ENCODE results near the gene CYP4Z1.
"Not testable (repeated sequence)": the region's sequence is repeated elsewhere in the genome, so short reads cannot be mapped to it uniquely, and the experiment has no call there.

Gene CYP4Z1, protein sequence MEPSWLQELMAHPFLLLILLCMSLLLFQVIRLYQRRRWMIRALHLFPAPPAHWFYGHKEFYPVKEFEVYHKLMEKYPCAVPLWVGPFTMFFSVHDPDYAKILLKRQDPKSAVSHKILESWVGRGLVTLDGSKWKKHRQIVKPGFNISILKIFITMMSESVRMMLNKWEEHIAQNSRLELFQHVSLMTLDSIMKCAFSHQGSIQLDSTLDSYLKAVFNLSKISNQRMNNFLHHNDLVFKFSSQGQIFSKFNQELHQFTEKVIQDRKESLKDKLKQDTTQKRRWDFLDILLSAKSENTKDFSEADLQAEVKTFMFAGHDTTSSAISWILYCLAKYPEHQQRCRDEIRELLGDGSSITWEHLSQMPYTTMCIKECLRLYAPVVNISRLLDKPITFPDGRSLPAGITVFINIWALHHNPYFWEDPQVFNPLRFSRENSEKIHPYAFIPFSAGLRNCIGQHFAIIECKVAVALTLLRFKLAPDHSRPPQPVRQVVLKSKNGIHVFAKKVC

GRCh38 chr1:47067097-47067594 is at the start of gene CYP4Z1:
CYP4Z1 (plus strand) TSS chr1:47067231; CDS start chr1:47067491, 260 bp downstream.
- no peak for DNase-seq (ENCODE audit: low spot score)

DNA sequence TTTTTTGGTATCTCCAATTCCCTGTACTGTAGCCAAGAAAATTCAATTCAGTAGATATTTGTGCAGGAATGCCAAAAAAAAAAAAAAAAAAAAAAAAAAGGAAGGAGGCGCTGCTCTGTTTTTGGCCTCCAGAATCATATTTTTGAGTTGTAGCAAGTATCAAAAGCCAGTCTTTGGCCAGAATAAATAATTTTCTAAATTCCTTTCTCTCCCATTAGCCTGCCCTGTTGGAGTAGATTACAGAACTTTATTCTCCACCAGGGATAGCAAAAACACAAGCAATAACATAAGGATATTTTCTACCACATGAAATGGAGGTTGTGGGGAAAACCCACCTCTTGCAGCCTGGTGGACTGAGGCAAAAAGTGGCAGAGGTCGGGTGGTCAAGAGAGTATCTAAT is 46.0 kb upstream of the CYP4Z1 start:
- no peak for DNase-seq (ENCODE audit: low spot score)

DNA sequence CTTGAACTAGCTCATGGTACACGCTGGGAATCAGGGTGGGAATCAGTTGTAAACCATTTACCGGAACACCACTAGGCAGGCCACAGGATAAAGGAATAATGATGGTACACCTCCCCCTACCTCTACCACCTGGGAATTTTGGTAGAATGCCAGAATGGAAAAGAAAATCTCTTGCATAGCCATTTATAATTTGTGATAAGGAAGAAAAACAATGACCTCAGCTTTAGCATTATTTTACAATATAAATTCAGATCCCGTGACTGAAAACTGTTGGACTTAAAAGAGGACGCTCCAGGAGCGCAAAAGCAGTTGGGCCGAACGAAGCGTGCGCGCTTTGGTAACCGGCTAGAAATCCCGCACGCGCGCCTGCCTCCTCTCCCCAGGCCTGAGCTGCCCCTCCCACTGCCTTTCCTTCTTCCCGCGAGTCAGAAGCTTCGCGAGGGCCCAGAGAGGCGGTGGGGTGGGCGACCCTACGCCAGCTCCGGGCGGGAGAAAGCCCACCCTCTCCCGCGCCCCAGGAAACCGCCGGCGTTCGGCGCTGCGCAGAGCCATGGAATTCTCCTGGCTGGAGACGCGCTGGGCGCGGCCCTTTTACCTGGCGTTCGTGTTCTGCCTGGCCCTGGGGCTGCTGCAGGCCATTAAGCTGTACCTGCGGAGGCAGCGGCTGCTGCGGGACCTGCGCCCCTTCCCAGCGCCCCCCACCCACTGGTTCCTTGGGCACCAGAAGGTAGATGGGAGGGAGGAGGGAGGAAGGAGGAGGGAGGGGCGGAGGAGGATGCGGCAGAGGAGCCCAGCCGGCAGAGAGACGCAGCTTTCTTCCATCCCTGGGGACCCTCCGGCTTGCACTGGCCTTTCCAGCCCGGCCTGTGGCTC is 43.5 kb upstream of the CYP4Z1 start, which contains the start of gene CYP4X1:
TSS of gene CYP4X1 (plus strand) at position 402 of the 873 bp plus-strand sequence. CDS start at position 551, 149 bp downstream.
- DNase-seq (ENCODE audit: low spot score) = no peak

GRCh38 chr1:47024141-47024801 is 42.8 kb upstream of the CYP4Z1 start:
- DNase-seq (ENCODE audit: low spot score) = no peak

- DNase-seq (ENCODE audit: low spot score) = no peak
These were observed 36.7 kb upstream of the CYP4Z1 start for GRCh38 chr1:47030170-47030805.

- no peak for DNase-seq (ENCODE audit: low spot score)
These were observed 36.0 kb upstream of the CYP4Z1 start for GRCh38 chr1:47031059-47031458.

- DNase-seq (ENCODE audit: low spot score) = no peak
These were observed 35.4 kb upstream of the CYP4Z1 start for GRCh38 chr1:47031585-47031984.

DNA sequence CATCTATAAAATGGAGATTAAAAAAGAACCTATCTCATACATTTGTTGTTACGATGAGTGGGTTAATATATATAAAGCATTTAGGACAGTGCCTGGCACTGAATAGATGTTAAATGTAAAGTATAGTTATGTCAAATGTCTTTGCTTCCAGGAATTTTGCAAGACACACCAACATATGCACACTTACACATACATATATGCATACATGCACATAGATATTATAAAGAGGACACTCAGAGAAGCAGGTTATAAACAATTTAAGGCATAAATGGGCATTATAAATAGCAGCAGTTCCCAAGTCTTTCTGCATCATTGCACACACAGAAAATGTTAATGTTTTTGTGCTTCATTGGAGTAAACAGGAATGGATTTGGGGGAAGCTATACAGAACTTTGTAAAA is 30.3 kb upstream of the CYP4Z1 start:
- no peak for DNase-seq (ENCODE audit: low spot score)

GRCh38 chr1:47059376-47059775 is 7.7 kb upstream of the CYP4Z1 start:
- no peak for DNase-seq (ENCODE audit: low spot score)

GRCh38 chr1:47069080-47069479 is 2.0 kb downstream of the CYP4Z1 start:
- not testable (repeated sequence) for DNase-seq (ENCODE audit: low spot score)

DNA sequence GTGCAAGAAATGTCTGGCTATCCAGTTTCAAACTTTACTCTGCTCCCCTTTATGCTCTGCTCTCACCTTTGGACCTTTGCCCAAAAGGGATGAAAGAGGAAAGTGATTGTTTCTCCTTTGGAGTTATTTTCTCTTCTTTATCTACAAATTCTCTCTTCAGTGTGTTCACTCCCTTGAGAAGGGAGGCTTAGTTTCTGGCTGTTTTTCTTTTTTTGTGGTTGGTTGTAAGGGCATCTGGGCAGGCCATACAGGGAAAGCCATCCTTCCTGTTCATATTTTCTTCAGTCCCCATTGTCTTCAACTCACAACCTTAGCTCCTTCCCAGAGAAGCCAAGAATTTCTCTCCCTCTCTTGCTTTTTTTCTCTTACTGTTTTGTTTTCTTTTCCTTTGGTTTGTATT is 2.5 kb downstream of the CYP4Z1 start:
- not testable (repeated sequence) for DNase-seq (ENCODE audit: low spot score)

DNA sequence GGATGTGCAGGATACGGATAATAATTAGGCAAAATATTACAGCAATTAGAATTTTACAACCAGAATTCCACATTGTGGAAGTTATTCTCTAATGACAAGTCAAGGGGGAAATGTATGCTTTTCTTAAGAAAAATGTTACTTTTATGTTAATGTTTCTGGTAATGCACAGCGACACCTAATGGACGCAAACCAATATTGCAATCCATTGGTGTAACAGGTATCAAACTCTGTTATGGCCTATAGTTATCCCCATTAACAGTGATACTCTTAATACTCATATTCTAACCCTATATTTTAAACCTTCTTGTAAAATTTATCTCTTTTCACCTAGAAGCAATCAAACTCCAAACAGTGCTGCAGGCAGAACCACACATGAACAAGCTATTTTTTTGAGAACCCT is 22.3 kb downstream of the CYP4Z1 start:
- not testable (repeated sequence) for DNase-seq (ENCODE audit: low spot score)

- not testable (repeated sequence) for DNase-seq (ENCODE audit: low spot score)
These were observed 24.4 kb downstream of the CYP4Z1 start for GRCh38 chr1:47091476-47091875.

DNA sequence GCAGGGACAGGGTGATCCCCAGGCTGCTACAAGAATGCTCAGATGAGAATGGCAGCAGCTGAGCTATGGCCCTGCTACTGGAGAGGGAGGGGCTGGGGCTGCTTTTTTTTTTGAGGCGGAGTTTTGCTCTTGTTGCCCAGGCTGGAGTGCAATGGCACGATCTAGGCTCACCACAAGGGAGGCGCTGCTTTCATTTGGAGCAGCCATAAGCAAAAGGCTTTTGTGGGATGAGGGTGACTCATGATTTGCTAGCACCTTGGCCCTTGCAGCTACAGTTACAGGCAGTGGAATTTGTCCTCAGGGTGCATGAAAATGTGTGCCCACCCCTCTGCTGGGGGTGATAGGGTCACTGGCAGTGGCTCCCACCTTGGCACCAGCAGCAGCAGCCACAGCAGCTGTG is 37.8 kb downstream of the CYP4Z1 start:
- no peak for DNase-seq (ENCODE audit: low spot score)

DNA sequence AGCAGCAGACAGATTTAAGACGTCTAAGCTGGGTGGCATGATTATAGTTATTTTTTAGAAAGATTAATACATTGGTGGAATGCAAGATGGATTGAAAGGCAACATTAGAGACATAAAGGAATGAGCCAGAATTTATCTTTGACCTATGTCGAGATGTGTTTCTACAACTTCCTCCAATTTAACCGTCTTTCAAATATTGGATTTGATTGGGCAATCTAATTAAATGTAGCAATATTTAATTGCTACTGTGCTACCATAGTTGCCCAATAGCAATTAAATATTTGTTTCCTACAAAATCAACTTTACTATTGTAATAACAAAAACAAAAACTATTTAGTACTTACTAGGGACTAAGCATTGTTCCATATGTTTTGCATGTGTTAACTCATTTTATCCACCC is 39.8 kb downstream of the CYP4Z1 start:
- no peak for DNase-seq (ENCODE audit: low spot score)

- DNase-seq (ENCODE audit: low spot score) = not testable (repeated sequence)
These were observed 41.0 kb downstream of the CYP4Z1 start for GRCh38 chr1:47107851-47108574.

GRCh38 chr1:47109482-47109881 is 42.5 kb downstream of the CYP4Z1 start:
- not testable (repeated sequence) for DNase-seq (ENCODE audit: low spot score)

GRCh38 chr1:47113178-47113577 is 46.1 kb downstream of the CYP4Z1 start:
- DNase-seq (ENCODE audit: low spot score) = no peak

- not testable (repeated sequence) for DNase-seq (ENCODE audit: low spot score)
These were observed 54.0 kb downstream of the CYP4Z1 start for GRCh38 chr1:47121039-47121438.

- DNase-seq (ENCODE audit: low spot score) = not testable (repeated sequence)
These were observed 57.8 kb downstream of the CYP4Z1 start for GRCh38 chr1:47124834-47125233.

GRCh38 chr1:47126997-47127396 is 60.0 kb downstream of the CYP4Z1 start:
- DNase-seq (ENCODE audit: low spot score) = not testable (repeated sequence)
